ENCODE results near the gene KATNA1.

DNA sequence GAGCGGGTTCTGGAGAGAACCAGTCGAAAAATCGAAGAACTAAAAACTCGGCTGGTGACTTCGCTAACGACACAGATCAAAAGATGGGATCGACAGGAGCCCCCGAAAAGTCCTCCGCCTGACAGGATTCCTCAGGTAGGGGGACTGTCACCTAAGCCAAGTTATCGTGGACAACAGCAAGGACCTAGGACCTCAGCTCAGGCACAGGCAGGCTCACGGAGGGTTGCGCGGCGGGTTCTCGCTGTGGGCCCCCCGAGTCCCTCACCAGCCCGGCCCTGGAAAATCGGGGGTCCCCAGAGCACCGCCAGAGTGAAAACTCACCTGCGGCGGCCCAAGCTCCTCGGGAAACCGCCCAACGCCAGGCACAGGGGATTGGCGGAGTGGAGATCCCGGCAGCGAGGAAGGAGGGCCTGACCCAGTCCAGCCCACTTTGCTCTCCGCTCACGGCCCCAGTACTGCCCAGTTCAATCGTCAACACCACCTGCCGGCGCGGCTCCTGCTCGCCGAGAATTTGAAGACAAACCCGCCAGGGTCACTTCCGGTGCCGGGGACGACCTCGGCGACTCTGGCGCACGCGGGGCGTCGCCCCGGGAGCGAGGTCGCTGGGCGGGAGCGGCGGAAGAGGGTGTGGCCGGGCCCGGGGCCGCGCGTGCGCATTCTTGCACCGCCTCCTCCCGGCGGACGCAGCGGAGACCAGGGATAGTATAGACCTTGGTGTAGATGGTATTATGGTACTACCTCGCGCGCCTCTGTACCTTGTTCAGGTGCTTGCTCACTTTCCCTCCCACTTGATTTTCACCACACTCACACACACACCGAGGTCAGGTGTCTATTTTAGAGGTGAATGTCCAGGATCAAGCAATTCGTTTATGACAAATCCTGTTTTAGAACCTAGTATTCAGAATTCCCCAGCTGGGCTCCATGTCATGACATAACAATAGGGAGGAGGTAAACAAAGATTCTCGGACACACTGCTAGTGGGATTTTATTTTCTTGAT is at the start of gene KATNA1:
- TF ChIP-seq, protein P1, sequence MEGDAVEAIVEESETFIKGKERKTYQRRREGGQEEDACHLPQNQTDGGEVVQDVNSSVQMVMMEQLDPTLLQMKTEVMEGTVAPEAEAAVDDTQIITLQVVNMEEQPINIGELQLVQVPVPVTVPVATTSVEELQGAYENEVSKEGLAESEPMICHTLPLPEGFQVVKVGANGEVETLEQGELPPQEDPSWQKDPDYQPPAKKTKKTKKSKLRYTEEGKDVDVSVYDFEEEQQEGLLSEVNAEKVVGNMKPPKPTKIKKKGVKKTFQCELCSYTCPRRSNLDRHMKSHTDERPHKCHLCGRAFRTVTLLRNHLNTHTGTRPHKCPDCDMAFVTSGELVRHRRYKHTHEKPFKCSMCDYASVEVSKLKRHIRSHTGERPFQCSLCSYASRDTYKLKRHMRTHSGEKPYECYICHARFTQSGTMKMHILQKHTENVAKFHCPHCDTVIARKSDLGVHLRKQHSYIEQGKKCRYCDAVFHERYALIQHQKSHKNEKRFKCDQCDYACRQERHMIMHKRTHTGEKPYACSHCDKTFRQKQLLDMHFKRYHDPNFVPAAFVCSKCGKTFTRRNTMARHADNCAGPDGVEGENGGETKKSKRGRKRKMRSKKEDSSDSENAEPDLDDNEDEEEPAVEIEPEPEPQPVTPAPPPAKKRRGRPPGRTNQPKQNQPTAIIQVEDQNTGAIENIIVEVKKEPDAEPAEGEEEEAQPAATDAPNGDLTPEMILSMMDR (IDR thresholded peaks at IDR 0.05; ENCODE audit: low read depth, low read length), result no peak
- no peak for TF ChIP-seq EZH2phosphoT487 (IDR thresholded peaks at IDR 0.05; ENCODE audit: low read depth)

Data from OCI-LY3 (cell line).